Midbrain (tissue), 1 donor: ENCODE results near the gene ASB14.
"Not testable (repeated sequence)": the region's sequence is repeated elsewhere in the genome, so short reads cannot be mapped to it uniquely, and the experiment has no call there.

Experiments used
- DNase-seq: peaks from one replicate; lab custom pipeline; 2025; lab: John Stamatoyannopoulos, UW

ASB14 gene

DNA sequence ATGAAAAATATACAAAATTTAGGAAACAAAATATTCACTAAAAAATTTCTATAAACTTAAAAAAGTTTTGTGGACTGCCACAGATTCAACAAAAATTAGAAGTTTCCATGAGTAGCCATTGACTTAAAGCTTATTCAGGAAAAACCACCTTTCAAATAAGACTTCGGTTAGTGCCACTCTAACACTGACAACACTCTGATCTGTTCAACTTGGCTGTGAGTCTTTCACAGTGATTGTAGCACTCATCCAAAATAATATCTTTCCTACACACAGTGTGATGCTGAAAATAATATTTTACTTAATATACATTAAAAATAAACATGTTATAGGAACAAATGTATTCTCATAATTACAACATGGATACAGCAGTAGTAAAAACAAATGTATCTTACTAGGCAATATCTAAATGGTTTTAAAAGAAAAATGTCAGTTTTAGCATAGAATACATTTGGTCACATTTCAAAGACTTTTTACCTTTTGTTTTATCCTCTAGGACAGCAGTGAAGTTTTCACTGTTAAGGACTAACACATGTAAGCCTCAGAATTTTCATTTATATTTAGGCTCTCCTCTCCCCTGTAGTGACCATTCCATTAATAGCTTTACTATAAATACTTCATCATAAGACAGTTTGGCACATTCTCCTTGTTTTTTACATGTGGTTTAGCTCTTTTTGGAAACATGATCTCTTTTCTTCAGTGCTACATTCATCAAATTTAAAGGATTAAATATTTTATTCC, at the start of gene ASB14:
ASB14 (minus strand) TSS at position 527 of the 738 bp plus-strand sequence. CDS start 652 bp downstream, outside the sequence.
- DNase-seq, result no peak

GRCh38 chr3:57339071-57339642, 46.7 kb upstream of the ASB14 start:
- not testable (repeated sequence) for DNase-seq

GRCh38 chr3:57338272-57339070, 46.0 kb upstream of the ASB14 start:
- DNase-seq, result not testable (repeated sequence)

GRCh38 chr3:57335283-57335938, 42.9 kb upstream of the ASB14 start:
- no peak for DNase-seq

- DNase-seq, result no peak
These were observed 38.7 kb upstream of the ASB14 start for GRCh38 chr3:57331078-57331610.

- DNase-seq, result not testable (repeated sequence)
These were observed 34.0 kb upstream of the ASB14 start for GRCh38 chr3:57326498-57326897.

DNA sequence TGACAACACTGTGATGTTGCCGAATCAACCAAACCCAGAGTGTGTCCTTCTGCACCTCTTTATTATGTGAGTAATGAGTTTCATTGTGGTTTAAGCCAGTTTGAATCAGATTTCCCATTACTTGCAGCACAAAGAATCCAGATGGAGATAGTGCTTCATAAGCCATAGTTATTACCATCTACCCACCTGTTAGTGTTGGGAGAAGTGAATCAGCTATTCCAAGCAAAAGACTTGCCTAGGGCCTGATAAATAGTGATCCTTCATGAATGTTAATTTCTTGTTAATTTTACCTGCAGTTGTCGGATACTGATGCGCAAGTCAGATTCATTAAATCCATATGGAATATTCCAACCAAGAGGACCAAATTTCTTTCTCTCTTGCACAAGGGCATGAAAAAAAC, 21.7 kb upstream of the ASB14 start:
- DNase-seq, result no peak

GRCh38 chr3:57309769-57310360, 17.4 kb upstream of the ASB14 start:
- no peak for DNase-seq

DNA sequence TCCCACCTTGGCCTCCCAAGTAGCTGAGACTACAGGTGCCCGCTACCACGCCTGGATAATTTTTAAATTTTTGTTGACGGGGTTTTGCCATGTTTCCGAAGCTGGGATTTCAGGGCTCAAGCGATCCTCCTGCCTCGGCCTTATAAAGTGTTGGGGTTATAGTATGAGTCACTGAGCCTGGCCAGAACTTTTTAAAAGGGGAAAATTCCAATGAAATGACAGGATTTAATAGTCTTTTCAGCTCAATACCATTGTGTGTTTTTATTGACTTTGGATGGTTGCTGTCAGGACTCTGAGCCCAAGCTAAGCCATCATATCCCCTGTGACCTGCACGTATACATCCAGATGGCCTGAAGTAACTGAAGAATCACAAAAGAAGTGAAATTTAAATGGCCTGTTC, 11.0 kb upstream of the ASB14 start:
- not testable (repeated sequence) for DNase-seq

DNA sequence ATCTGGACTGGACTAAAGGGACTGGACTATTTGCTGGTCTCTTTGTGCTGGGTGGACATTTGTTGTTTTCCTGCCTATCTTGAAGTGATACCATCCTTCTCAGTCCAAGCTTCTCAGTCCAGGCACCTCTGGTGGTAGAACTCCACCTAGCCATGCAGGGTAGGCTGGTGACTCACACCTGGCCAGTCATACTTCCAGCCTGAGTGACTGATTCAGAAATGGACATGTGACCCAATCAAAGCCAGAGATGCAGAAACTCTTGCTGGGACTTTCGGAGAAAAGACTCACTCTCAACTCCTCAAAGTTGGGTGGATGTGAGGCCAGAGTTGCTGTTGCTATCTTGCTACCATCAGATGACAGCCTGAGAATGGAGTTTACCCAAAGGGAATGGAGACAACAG, 5.6 kb upstream of the ASB14 start:
- no peak for DNase-seq

GRCh38 chr3:57292897-57293526, 527 bp upstream of the ASB14 start:
- no peak for DNase-seq

DNA sequence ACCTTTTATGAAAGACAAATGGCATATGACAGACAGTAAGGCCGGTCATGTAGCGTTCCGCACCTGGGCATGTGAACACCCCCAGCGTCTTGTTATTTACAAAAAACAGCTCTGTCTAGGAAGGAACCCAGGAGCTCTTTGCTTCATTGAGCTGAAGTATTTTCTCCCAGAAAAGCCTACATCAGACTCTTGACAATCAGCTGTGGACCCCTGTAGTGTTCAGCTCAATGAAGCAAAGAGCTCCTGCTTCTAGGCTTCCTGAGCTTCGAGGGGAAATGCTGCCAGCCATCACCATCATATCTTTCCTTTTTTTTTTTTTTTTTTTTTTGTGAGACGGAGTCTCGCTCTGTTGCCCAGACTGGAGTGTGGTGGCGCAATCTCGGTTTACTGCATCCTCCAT, 4.1 kb downstream of the ASB14 start:
- DNase-seq, result no peak

- no peak for DNase-seq
These were observed 5.3 kb downstream of the ASB14 start for GRCh38 chr3:57287205-57287604.

- no peak for DNase-seq
These were observed 9.2 kb downstream of the ASB14 start for GRCh38 chr3:57283334-57283733.

DNA sequence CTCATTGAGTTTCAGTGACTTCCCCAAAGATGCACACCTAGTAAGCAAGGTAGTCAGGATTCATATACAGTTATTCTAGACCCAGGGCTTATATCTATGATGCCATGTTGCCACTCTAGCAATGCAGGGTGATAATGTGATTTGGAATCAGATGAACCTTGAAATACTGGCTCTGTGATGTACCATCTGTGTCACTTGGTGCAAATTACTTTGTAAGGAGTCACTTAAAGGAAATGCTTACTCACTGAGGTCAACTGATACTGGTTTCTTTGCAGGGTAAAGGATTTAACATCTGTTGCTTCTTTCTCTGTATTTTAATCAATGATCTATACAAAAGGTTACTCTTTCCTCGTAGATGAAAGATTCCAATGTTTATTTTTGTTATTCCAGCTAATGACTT, 10.8 kb downstream of the ASB14 start:
- DNase-seq, result no peak

DNA sequence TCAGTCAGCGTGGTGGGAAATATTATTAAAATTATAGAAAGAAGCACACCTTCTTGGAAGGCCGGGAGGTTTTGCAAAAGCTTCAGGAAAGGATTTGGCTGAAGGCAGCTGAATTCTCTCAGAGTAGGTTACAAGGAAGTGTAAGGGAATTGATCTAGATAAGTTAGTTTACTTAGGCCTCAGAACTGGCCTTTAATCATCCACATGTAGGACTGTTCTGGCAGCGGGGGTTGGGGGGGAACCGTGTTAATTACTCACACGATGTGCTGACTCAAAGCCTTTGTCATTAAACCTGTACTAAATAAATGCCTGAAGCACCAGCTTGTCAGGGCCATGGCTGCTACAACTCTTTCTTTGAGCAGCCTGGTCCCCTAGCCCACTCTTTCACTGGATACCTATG, 12.8 kb downstream of the ASB14 start:
- DNase-seq, result no peak

DNA sequence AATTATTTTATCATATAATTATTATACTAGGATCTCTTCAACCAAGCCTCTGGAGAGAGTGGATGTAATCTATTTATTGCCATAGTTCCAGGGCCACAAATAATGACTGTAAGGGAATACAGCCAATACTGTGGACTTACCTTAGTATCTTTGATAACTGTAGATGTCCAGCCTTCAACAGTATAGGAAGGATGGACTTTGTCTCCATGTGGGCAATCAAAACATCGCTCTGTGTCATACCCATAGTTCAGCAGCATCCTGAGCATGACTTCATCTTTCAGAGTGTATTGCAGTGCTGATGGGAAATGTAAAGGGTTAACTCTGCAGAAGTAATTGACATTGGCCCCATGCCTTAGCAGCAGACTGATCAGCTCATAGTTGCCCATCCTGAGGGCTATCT, 14.2 kb downstream of the ASB14 start:
- no peak for DNase-seq

- no peak for DNase-seq
These were observed 17.1 kb downstream of the ASB14 start for GRCh38 chr3:57275393-57275792.

DNA sequence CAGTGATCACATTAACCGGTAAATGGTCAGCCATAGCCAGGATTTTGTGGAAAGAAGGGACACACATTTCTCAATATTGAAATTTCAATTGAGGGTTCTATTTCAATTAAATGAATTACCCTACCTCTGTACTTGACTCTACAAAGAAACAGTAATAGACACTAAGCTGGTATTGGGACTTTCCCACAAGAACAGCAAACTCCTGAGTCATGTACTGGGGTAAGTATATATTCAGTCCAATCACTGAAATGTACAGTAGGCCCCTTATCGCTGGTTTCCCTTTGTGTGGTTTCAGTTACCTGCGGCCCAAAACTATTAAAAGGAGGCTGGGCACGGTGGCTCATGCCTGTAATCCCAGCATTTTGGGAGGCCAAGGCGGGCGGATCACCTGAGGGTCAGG, 17.6 kb downstream of the ASB14 start:
- DNase-seq, result no peak

DNA sequence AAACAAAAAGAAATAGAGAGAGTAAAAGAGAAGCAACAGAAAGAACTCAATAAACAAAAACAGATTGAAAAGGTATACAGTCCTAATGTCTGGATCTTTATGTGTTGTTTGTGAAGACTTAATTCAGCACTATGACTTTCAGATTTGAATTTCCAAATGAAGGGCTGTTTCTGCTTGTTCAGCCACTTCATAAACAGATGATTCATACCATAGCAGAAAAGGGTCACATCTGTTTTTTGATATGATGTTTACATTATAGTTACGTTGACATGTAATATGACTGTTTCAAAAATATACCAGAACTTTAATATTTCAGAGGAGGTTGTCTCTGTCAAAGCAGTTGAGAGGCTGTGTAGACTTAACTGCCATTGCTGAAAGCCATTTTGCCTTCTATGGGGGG, 24.1 kb downstream of the ASB14 start:
- DNase-seq, result no peak

GRCh38 chr3:57261929-57262328, 30.6 kb downstream of the ASB14 start:
- DNase-seq, result no peak
